ENCODE data around the gene TMEM89. TPM values are rescaled to one million over a fixed set of nuclear protein-coding genes. Genes with fewer than 3 reads are reported as not detected.

TMEM89 gene
- total RNA-seq, 1 experiment from 2014 or later = not detected

DNA sequence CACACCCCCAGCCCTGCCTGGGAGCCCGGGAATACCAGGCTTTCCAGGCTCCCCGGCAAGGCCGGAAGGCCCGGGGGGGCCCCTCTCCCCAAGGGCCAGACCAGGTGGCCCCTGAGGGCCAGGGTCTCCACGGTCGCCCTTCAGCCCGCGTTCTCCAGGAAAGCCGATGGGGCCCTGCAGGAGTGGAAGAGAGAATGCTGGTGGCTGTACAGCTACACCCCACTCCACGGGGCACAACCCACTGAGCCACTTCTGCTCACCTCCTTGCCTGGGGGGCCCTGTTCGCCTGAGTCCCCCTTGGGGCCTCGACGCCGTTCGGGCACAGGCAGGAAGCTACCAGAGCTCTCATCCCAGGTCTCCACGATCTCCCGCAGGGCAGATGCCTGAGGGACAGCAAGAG, 46.2 kb downstream of the TMEM89 start:
- H3K27me3 Mint-ChIP-seq (ENCODE audit: insufficient read depth, unreplicated experiment) = no peaks in the 10 kb centered on the region
- CTCF ChIA-PET = interaction anchor here (0.6 kb wide), 1 partner anchor 15 kb away, joined by 3 read pairs; no protein-coding TSS in a partner anchor
- POLR2A ChIA-PET = no interaction called here
- DNase-seq (ENCODE audit: unreplicated experiment) = no peak
- H3K4me3 Mint-ChIP-seq (ENCODE audit: unreplicated experiment) = no peak overlapping the region
- intact Hi-C loops (cut with micrococcal nuclease) = no loop called here
- no peak overlapping the region for H3K27ac Mint-ChIP-seq (ENCODE audit: low read depth, unreplicated experiment)
- TF ChIP-seq CTCF (IDR thresholded peaks at IDR 0.05; ENCODE audit: unreplicated experiment) = no peak
- no TSS peak for BruUV-seq (replicated peaks)
- H3K36me3 Mint-ChIP-seq (ENCODE audit: insufficient read depth, unreplicated experiment) = peaks cover 28% of the 10 kb centered on the region
- no peaks in the 10 kb centered on the region for H3K9me3 Mint-ChIP-seq (ENCODE audit: unreplicated experiment)
- H3K4me1 Mint-ChIP-seq (ENCODE audit: insufficient read depth, unreplicated experiment) = no peaks in the 10 kb centered on the region

GRCh38 chr3:48573973-48574585, 47.5 kb downstream of the TMEM89 start:
- Mint-ChIP-seq H3K27me3 (ENCODE audit: insufficient read depth, unreplicated experiment) (no peaks in the 10 kb centered on the region), H3K27ac (ENCODE audit: low read depth, unreplicated experiment) (no peak overlapping the region), H3K4me3 (ENCODE audit: unreplicated experiment) (no peak overlapping the region), H3K9me3 (ENCODE audit: unreplicated experiment) (no peaks in the 10 kb centered on the region), H3K36me3 (ENCODE audit: insufficient read depth, unreplicated experiment) (peaks cover 38% of the 10 kb centered on the region), H3K4me1 (ENCODE audit: insufficient read depth, unreplicated experiment) (no peaks in the 10 kb centered on the region)
- ChIA-PET CTCF (no interaction called here), POLR2A (interaction anchor here (0.6 kb wide), 1 partner anchor 15 kb away, joined by 3 read pairs; no protein-coding TSS in a partner anchor)
- no TSS peak for BruUV-seq (replicated peaks)
- intact Hi-C loops (cut with micrococcal nuclease) = no loop called here
- TF ChIP-seq CTCF (IDR thresholded peaks at IDR 0.05; ENCODE audit: unreplicated experiment) = no peak
- no peak for DNase-seq (ENCODE audit: unreplicated experiment)

GRCh38 chr3:48572517-48572916, 49.1 kb downstream of the TMEM89 start:
- BruUV-seq (replicated peaks) = no TSS peak
- no peak for DNase-seq (ENCODE audit: unreplicated experiment)
- H3K4me3 Mint-ChIP-seq (ENCODE audit: unreplicated experiment) = no peak overlapping the region
- no peak overlapping the region for H3K27ac Mint-ChIP-seq (ENCODE audit: low read depth, unreplicated experiment)
- no peak for TF ChIP-seq CTCF (IDR thresholded peaks at IDR 0.05; ENCODE audit: unreplicated experiment)
- H3K27me3 Mint-ChIP-seq (ENCODE audit: insufficient read depth, unreplicated experiment) = no peaks in the 10 kb centered on the region
- no peaks in the 10 kb centered on the region for H3K4me1 Mint-ChIP-seq (ENCODE audit: insufficient read depth, unreplicated experiment)
- CTCF ChIA-PET = interaction anchor here (0.9 to 1.0 kb wide), 3 partner anchors 13 to 40 kb away, joined by 3 to 5 read pairs (median 4); no protein-coding TSS in a partner anchor
- intact Hi-C loops (cut with micrococcal nuclease) = no loop called here
- peaks cover 30% of the 10 kb centered on the region for H3K36me3 Mint-ChIP-seq (ENCODE audit: insufficient read depth, unreplicated experiment)
- POLR2A ChIA-PET = no interaction called here
- no peaks in the 10 kb centered on the region for H3K9me3 Mint-ChIP-seq (ENCODE audit: unreplicated experiment)

- Mint-ChIP-seq H3K36me3 (ENCODE audit: insufficient read depth, unreplicated experiment) (peaks cover 29% of the 10 kb centered on the region), H3K9me3 (ENCODE audit: unreplicated experiment) (no peaks in the 10 kb centered on the region), H3K27me3 (ENCODE audit: insufficient read depth, unreplicated experiment) (no peaks in the 10 kb centered on the region), H3K4me1 (ENCODE audit: insufficient read depth, unreplicated experiment) (peaks cover 5% of the 10 kb centered on the region), H3K4me3 (ENCODE audit: unreplicated experiment) (no peak overlapping the region), H3K27ac (ENCODE audit: low read depth, unreplicated experiment) (no peak overlapping the region)
- TF ChIP-seq CTCF (IDR thresholded peaks at IDR 0.05; ENCODE audit: unreplicated experiment) = no peak
- ChIA-PET CTCF (no interaction called here), POLR2A (no interaction called here)
- no peak for DNase-seq (ENCODE audit: unreplicated experiment)
- BruUV-seq (replicated peaks) = no TSS peak
- intact Hi-C loops (cut with micrococcal nuclease) = no loop called here
These were observed 49.6 kb downstream of the TMEM89 start for GRCh38 chr3:48571938-48572337.

Small RNA genes lying within 50 kb of the gene (microRNA-seq; reads per million reads assigned to microRNA genes)
- not detected for gene MIR4793
- gene MIR711 = not detected

Other genes starting within 250 kb of the TMEM89 start
- not detected in 2 replicates for gene FBXW12, start 249.6 kb downstream of the TMEM89 start, total RNA-seq (2022)
- gene PLXNB1, start 191.7 kb downstream of the TMEM89 start, total RNA-seq (2022) = 90.0 and 101 TPM in 2 replicates
- gene CCDC51, start 181.7 kb downstream of the TMEM89 start, total RNA-seq (2022) = 31.9 and 32.5 TPM in 2 replicates
- 356 and 372 TPM in 2 replicates for gene TMA7, start 181.5 kb downstream of the TMEM89 start, total RNA-seq (2022)
- 8.6 and 9.1 TPM in 2 replicates for gene ATRIP, start 175.0 kb downstream of the TMEM89 start, total RNA-seq (2022)
- 131 and 170 TPM in 2 replicates for gene SHISA5, start 117.6 kb downstream of the TMEM89 start, total RNA-seq (2022)
- gene PFKFB4, start 65.0 kb downstream of the TMEM89 start, total RNA-seq (2022) = 3.4 and 4.6 TPM in 2 replicates
- gene UCN2, start 58.0 kb downstream of the TMEM89 start, total RNA-seq (2022) = 1.5 and 3.8 TPM in 2 replicates
- 44.2 and 60.5 TPM in 2 replicates for gene COL7A1, start 26.4 kb downstream of the TMEM89 start, total RNA-seq (2022)
- 383 and 413 TPM in 2 replicates for gene UQCRC1, start 12.1 kb downstream of the TMEM89 start, total RNA-seq (2022)
- 47.4 and 63.3 TPM in 2 replicates for gene SLC26A6, start 13.7 kb upstream of the TMEM89 start, total RNA-seq (2022)
- 17.6 and 21.5 TPM in 2 replicates for gene CELSR3, start 41.1 kb upstream of the TMEM89 start, total RNA-seq (2022)
- 23.8 and 26.9 TPM in 2 replicates for gene NCKIPSD, start 64.1 kb upstream of the TMEM89 start, total RNA-seq (2022)
- gene IP6K2, start 95.5 kb upstream of the TMEM89 start, total RNA-seq (2022) = 99.3 and 117 TPM in 2 replicates
- gene PRKAR2A, start 226.1 kb upstream of the TMEM89 start, total RNA-seq (2022) = 51.3 and 61.3 TPM in 2 replicates